A549 (cell line): Measurements from ENCODE around the gene ESYT1.

Experiments
- CEBPB ChIP-seq, 2 experiments: fragments of >200 bp in 1 of 2; sonication (Bioruptor Twin) in 1 of 2; formaldehyde crosslinking in 1 of 2; IDR thresholded peaks; 2 replicates each; pipeline ENCODE4 v1.6.1; 2012 to 2016
- CHD2 ChIP-seq: fragments of 150-350 bp; IDR thresholded peaks from 2 replicates; pipeline ENCODE4 v1.6.1; 2014; ENCODE audit warnings: low read length; ENCODE audit not compliant: partially characterized antibody
- EP300 ChIP-seq, 2 experiments: fragments of >200 bp; sonication (Bioruptor Twin); formaldehyde crosslinking; IDR thresholded peaks; 2 replicates in 1 of 2; 3 replicates in 1 of 2; pipeline ENCODE4 v1.6.1; 2016 to 2017
- HOXA7 ChIP-seq: fragments of 250-450 bp; sonication (Bioruptor Pico); IDR thresholded peaks from 2 replicates; pipeline ENCODE4 v1.5.0; 2020; ENCODE audit warnings: mild to moderate bottlenecking, moderate library complexity
- JUNB ChIP-seq: fragments of >200 bp; sonication (Bioruptor Twin); formaldehyde crosslinking; IDR thresholded peaks from 2 replicates; pipeline ENCODE4 v1.6.1; 2016
- MAFK ChIP-seq: fragments of 450-650 bp; IDR thresholded peaks from 2 replicates; pipeline ENCODE4 v1.6.1; 2014; ENCODE audit not compliant: partially characterized antibody
- POLR2A ChIP-seq: IDR thresholded peaks from 2 replicates; pipeline ENCODE4 v1.6.1; 2012; ENCODE audit warnings: mild to moderate bottlenecking, low read length
- RAD21 ChIP-seq, 2 experiments: fragments of >200 bp in 1 of 2; sonication (Bioruptor Twin) in 1 of 2; formaldehyde crosslinking in 1 of 2; IDR thresholded peaks in 1 of 2; conservative IDR thresholded peaks in 1 of 2; 2 replicates in 1 of 2; 3 replicates in 1 of 2; pipeline ENCODE4 v1.6.1; 2012 to 2018; ENCODE audit warnings: inconsistent platforms in 1 of 2
- RNF2 ChIP-seq: fragments of 200-600 bp; sonication (generic); IDR thresholded peaks from 2 replicates; pipeline ENCODE4 v1.6.1; 2016; ENCODE audit warnings: low read depth, mild to moderate bottlenecking, antibody characterized with exemption, moderate library complexity, borderline replicate concordance
- TF ChIP-seq, protein P1 (sequence below): fragments of >200 bp; sonication (Bioruptor Twin); formaldehyde crosslinking; IDR thresholded peaks from 3 replicates; pipeline ENCODE4 v1.5.1; 2016
- TF ChIP-seq, protein P2 (sequence below): IDR thresholded peaks from 2 replicates; pipeline ENCODE4 v1.6.1; 2012

DNA sequence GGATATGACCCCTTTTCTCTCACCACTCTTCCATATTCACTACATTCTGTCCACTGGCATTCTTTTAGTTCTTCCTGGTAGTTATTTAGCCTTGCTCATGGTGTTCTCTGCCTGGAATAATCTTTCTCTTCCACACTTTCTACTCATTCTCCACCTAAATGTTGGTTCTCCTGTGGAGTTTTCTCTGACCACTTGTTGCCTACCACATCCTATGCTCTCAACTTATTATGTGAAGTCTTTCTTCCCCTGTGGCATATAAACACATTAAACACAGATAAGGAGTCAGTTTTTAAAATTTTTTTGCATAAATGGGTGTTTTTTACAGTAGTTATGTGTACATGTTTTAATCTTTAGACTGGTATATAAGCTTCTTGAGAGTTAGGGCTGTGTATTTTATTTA lies 64.5 kb downstream of the ESYT1 start:
- TF ChIP-seq RAD21 (conservative IDR thresholded peaks at IDR 0.05 in 1 of 2, IDR thresholded peaks at IDR 0.05 in 1 of 2) (no peak), POLR2A (no peak), CHD2 (no peak), HOXA7 (CRISPR knock-in tag) (no peak), CEBPB (IDR thresholded peaks at IDR 0.05) (no peak), EP300 (IDR thresholded peaks at IDR 0.05) (no peak), MAFK (no peak), RNF2 (no peak), JUNB (no peak)
- TF ChIP-seq, protein P1, sequence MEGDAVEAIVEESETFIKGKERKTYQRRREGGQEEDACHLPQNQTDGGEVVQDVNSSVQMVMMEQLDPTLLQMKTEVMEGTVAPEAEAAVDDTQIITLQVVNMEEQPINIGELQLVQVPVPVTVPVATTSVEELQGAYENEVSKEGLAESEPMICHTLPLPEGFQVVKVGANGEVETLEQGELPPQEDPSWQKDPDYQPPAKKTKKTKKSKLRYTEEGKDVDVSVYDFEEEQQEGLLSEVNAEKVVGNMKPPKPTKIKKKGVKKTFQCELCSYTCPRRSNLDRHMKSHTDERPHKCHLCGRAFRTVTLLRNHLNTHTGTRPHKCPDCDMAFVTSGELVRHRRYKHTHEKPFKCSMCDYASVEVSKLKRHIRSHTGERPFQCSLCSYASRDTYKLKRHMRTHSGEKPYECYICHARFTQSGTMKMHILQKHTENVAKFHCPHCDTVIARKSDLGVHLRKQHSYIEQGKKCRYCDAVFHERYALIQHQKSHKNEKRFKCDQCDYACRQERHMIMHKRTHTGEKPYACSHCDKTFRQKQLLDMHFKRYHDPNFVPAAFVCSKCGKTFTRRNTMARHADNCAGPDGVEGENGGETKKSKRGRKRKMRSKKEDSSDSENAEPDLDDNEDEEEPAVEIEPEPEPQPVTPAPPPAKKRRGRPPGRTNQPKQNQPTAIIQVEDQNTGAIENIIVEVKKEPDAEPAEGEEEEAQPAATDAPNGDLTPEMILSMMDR: no peak
- TF ChIP-seq, protein P2, sequence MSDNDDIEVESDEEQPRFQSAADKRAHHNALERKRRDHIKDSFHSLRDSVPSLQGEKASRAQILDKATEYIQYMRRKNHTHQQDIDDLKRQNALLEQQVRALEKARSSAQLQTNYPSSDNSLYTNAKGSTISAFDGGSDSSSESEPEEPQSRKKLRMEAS: no peak
